ENCODE measurements around the gene C14orf93.

DNA sequence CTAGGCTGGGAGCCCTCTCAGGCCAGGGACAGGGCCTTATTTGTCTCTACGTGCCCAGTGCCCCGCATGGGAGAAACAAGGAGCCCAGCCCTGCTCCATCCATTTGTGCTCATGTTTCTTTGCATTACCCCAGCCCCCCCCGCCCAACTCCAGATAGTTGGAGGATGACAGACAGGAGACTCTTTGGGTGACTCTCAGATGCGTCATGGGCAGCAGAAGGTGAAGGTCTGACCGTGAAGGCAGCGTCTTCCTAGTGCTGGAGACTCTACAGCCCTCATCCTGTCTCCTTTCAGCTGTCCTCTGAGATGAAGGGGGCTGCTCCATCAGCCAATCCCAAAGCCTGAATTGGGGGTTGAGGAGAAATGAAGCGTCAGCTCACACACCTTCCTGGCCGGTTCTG, 31.8 kb upstream of the C14orf93 start:
- TF ChIP-seq, protein P1, sequence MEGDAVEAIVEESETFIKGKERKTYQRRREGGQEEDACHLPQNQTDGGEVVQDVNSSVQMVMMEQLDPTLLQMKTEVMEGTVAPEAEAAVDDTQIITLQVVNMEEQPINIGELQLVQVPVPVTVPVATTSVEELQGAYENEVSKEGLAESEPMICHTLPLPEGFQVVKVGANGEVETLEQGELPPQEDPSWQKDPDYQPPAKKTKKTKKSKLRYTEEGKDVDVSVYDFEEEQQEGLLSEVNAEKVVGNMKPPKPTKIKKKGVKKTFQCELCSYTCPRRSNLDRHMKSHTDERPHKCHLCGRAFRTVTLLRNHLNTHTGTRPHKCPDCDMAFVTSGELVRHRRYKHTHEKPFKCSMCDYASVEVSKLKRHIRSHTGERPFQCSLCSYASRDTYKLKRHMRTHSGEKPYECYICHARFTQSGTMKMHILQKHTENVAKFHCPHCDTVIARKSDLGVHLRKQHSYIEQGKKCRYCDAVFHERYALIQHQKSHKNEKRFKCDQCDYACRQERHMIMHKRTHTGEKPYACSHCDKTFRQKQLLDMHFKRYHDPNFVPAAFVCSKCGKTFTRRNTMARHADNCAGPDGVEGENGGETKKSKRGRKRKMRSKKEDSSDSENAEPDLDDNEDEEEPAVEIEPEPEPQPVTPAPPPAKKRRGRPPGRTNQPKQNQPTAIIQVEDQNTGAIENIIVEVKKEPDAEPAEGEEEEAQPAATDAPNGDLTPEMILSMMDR (IDR thresholded peaks at IDR 0.05) = no peak
- TF ChIP-seq ZFX (IDR thresholded peaks at IDR 0.05; ENCODE audit: borderline replicate concordance) = no peak

Data from 22Rv1 (cell line).